Measurements from ENCODE around the gene MTHFD1L.

MTHFD1L gene

GRCh38 chr6:150865043-150865405, 478 bp upstream of the MTHFD1L start:
- DNase-seq (ENCODE audit: insufficient read length, low spot score) (no peak), FAIRE-seq (no peak)

GRCh38 chr6:150866147-150866990, 867 bp downstream of the MTHFD1L start:
- no peak for FAIRE-seq
- peak; percentile 72 for DNase-seq (ENCODE audit: insufficient read length, low spot score)

GRCh38 chr6:150866991-150867501, 1.5 kb downstream of the MTHFD1L start:
- no peak for FAIRE-seq

GRCh38 chr6:150868759-150869158, 3.3 kb downstream of the MTHFD1L start:
- FAIRE-seq = no peak
- no peak for DNase-seq (ENCODE audit: insufficient read length, low spot score)

More at GRCh38 chr6:150866991-150867501, 1.5 kb downstream of the MTHFD1L start:
- no peak for DNase-seq (ENCODE audit: insufficient read length, low spot score)

- no peak for FAIRE-seq
- no peak for DNase-seq (ENCODE audit: insufficient read length, low spot score)
Measured at GRCh38 chr6:150874179-150874578, 8.7 kb downstream of the MTHFD1L start.

GRCh38 chr6:150875841-150876240, 10.3 kb downstream of the MTHFD1L start:
- no peak for FAIRE-seq
- DNase-seq (ENCODE audit: insufficient read length, low spot score) = no peak

- no peak for FAIRE-seq
- no peak for DNase-seq (ENCODE audit: insufficient read length, low spot score)
Measured at GRCh38 chr6:150876598-150876997, 11.1 kb downstream of the MTHFD1L start.

- DNase-seq (ENCODE audit: insufficient read length, low spot score) (no peak), FAIRE-seq (no peak)
Measured at GRCh38 chr6:150877928-150878327, 12.4 kb downstream of the MTHFD1L start.

GRCh38 chr6:150878347-150879213, 13.1 kb downstream of the MTHFD1L start:
- DNase-seq (ENCODE audit: insufficient read length, low spot score) (no peak), FAIRE-seq (no peak)

GRCh38 chr6:150880336-150880735, 14.8 kb downstream of the MTHFD1L start:
- DNase-seq (ENCODE audit: insufficient read length, low spot score) = no peak
- FAIRE-seq = no peak

GRCh38 chr6:150881911-150882481, 16.5 kb downstream of the MTHFD1L start:
- FAIRE-seq (no peak), DNase-seq (ENCODE audit: insufficient read length, low spot score) (peak; percentile 71)

GRCh38 chr6:150883521-150883920, 18.0 kb downstream of the MTHFD1L start:
- FAIRE-seq (no peak), DNase-seq (ENCODE audit: insufficient read length, low spot score) (no peak)

GRCh38 chr6:150886155-150886554, 20.7 kb downstream of the MTHFD1L start:
- FAIRE-seq = no peak
- DNase-seq (ENCODE audit: insufficient read length, low spot score) = no peak

GRCh38 chr6:150887978-150888563, 22.6 kb downstream of the MTHFD1L start:
- FAIRE-seq = no peak

GRCh38 chr6:150890346-150890745, 24.8 kb downstream of the MTHFD1L start:
- no peak for FAIRE-seq
- DNase-seq (ENCODE audit: insufficient read length, low spot score) = no peak

More at GRCh38 chr6:150887978-150888563, 22.6 kb downstream of the MTHFD1L start:
- no peak for DNase-seq (ENCODE audit: insufficient read length, low spot score)

GRCh38 chr6:150891888-150892485, 26.5 kb downstream of the MTHFD1L start:
- FAIRE-seq = peak; percentile 16
- peak; percentile 48 for DNase-seq (ENCODE audit: insufficient read length, low spot score)

- DNase-seq (ENCODE audit: insufficient read length, low spot score) = no peak
- no peak for FAIRE-seq
Measured at GRCh38 chr6:150894191-150894744, 28.8 kb downstream of the MTHFD1L start.

GRCh38 chr6:150894935-150895552, 29.5 kb downstream of the MTHFD1L start:
- no peak for DNase-seq (ENCODE audit: insufficient read length, low spot score)
- no peak for FAIRE-seq

GRCh38 chr6:150895928-150896632, 30.6 kb downstream of the MTHFD1L start:
- no peak for FAIRE-seq
- DNase-seq (ENCODE audit: insufficient read length, low spot score) = no peak
